ENCODE results near the gene DNLZ.

Gene DNLZ

DNA sequence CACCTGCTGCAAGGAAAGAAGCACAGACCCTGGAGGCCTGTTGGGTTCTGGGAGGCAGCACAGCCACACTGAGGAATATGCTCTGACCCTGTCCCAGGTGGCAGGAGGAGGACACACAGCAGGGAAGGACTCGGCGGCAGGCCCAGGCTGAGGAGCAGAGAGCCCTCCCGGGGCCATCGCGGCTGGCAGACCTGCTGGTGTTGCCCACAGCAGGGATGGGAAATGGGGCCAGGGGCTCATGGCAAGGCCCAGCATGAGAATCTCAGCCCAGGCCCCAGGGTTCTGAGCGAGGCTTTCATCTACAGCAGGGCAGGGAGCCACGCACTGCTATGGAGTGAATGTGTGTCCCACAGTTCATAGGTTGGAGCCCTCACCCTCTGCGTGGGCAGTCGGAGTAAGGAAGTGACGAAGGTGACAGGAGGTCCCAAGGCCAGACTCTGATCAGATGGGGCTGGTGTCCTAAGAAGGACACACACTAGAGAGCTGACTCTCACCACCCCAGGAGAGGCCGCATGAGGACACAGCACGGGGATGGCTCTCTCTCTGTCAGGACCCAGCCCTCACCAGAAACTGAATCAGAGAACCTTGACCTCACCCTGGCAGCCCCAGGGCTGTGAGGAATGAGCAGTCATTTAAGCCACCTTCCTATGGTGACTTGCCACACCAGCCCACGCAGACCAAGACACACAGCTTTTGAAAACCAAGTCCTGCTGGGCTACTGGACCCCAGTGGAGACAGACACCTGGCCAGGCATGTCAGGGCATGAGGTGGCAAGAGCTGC, 46.5 kb downstream of the DNLZ start:
- H3K4me1 ChIP-seq (ENCODE audit: control insufficient read depth in 1 of 2, insufficient read depth in 2 of 2, low read length in 2 of 2): no peaks in the 10 kb centered on the region
- no peak overlapping the region for H3K27ac ChIP-seq (ENCODE audit: low read length)
- H3K27me3 ChIP-seq (ENCODE audit: low read depth, low read length): no peaks in the 10 kb centered on the region
- H3K9me3 ChIP-seq (ENCODE audit: control insufficient read depth in 1 of 2, low read length in 2 of 2): peaks cover 0 to 7% of the 10 kb centered on the region in 2 donors
- no peak overlapping the region for H3K4me3 ChIP-seq (ENCODE audit: low read depth in 1 of 2, low read length in 2 of 2)
- H3K36me3 ChIP-seq (ENCODE audit: control insufficient read depth in 1 of 2, insufficient read depth in 2 of 2, low read length in 2 of 2): no peaks in the 10 kb centered on the region

DNA sequence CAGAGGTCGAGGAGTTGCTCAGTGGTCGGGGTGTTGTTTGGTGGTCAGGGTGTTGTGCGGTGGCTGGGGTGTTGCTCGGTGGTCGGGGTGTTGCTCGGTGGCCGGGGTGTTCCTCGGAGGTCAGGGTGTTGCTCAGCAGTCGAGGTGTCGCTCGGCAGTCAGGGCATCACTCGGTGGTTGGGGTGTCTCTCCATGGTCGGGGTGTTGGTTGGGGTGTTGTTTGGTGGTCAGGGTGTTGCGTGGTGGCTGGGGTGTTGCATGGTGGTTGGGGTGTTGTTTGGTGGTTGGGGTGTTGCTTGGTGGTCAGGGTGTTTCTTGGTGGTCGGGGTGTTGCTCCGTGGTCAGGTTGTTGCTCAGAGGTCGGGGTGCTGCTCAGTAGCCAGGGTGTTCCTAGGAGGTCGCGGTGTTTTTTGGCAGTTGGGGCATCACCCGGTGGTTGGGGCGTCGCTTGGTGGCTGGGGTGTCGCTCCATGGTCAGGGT, 47.2 kb downstream of the DNLZ start:
- Histone ChIP-seq H3K4me3 (ENCODE audit: low read depth in 1 of 2, low read length in 2 of 2) (no peak overlapping the region), H3K36me3 (ENCODE audit: control insufficient read depth in 1 of 2, insufficient read depth in 2 of 2, low read length in 2 of 2) (no peaks in the 10 kb centered on the region), H3K27ac (ENCODE audit: low read length) (no peak overlapping the region), H3K4me1 (ENCODE audit: control insufficient read depth in 1 of 2, insufficient read depth in 2 of 2, low read length in 2 of 2) (no peaks in the 10 kb centered on the region), H3K9me3 (ENCODE audit: control insufficient read depth in 1 of 2, low read length in 2 of 2) (peaks cover 0 to 6% of the 10 kb centered on the region in 2 donors), H3K27me3 (ENCODE audit: low read depth, low read length) (no peaks in the 10 kb centered on the region)

DNA sequence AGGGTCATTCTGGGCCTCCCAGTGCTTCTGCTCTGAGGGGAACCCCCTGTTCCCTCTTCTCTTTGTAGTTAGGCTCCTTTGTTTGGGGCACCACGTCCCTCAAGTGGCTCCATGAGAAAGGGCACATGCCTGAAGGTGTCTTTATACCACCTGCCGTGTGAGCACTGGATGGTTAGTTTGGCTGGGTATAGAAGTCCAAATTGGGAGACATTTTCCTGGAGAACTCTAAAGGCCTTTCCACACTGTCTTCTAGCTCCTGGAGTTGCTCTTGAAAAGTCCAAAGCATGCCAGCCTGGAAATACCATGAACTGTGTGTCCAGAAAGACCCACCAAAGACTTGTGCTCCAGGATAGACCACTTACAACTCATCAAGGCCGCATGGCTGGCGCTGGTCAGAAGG, 48.6 kb downstream of the DNLZ start:
- H3K27me3 ChIP-seq (ENCODE audit: low read depth, low read length): peaks cover 3% of the 10 kb centered on the region
- no peak overlapping the region for H3K27ac ChIP-seq (ENCODE audit: low read length)
- no peaks in the 10 kb centered on the region for H3K4me1 ChIP-seq (ENCODE audit: control insufficient read depth in 1 of 2, insufficient read depth in 2 of 2, low read length in 2 of 2)
- no peak overlapping the region for H3K4me3 ChIP-seq (ENCODE audit: low read depth in 1 of 2, low read length in 2 of 2)
- H3K36me3 ChIP-seq (ENCODE audit: control insufficient read depth in 1 of 2, insufficient read depth in 2 of 2, low read length in 2 of 2): no peaks in the 10 kb centered on the region
- H3K9me3 ChIP-seq (ENCODE audit: control insufficient read depth in 1 of 2, low read length in 2 of 2): peaks cover 0 to 5% of the 10 kb centered on the region in 2 donors

DNA sequence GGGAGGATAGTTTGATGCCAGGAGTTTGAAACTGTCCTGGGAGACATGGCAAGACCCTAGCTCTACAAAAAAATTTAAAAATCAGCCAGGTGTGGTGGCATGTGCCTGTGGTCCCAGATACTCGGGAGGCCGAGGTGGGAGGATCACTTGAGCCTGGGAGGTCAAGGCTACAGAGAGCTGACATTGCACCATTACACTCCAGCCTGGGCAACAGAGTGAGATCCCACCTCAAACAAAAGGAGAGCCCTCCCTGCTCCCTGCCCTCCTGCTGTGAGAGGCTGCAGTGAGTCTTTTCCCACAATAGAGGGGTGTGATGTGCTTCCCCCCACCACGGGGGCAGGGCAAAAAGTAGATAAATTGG, 49.5 kb downstream of the DNLZ start:
- Histone ChIP-seq H3K9me3 (ENCODE audit: control insufficient read depth in 1 of 2, low read length in 2 of 2) (peaks cover 0 to 5% of the 10 kb centered on the region in 2 donors), H3K4me3 (ENCODE audit: low read depth in 1 of 2, low read length in 2 of 2) (no peak overlapping the region), H3K36me3 (ENCODE audit: control insufficient read depth in 1 of 2, insufficient read depth in 2 of 2, low read length in 2 of 2) (no peaks in the 10 kb centered on the region), H3K27me3 (ENCODE audit: low read depth, low read length) (peaks cover 5% of the 10 kb centered on the region), H3K27ac (ENCODE audit: low read length) (no peak overlapping the region), H3K4me1 (ENCODE audit: control insufficient read depth in 1 of 2, insufficient read depth in 2 of 2, low read length in 2 of 2) (no peaks in the 10 kb centered on the region)

DNA sequence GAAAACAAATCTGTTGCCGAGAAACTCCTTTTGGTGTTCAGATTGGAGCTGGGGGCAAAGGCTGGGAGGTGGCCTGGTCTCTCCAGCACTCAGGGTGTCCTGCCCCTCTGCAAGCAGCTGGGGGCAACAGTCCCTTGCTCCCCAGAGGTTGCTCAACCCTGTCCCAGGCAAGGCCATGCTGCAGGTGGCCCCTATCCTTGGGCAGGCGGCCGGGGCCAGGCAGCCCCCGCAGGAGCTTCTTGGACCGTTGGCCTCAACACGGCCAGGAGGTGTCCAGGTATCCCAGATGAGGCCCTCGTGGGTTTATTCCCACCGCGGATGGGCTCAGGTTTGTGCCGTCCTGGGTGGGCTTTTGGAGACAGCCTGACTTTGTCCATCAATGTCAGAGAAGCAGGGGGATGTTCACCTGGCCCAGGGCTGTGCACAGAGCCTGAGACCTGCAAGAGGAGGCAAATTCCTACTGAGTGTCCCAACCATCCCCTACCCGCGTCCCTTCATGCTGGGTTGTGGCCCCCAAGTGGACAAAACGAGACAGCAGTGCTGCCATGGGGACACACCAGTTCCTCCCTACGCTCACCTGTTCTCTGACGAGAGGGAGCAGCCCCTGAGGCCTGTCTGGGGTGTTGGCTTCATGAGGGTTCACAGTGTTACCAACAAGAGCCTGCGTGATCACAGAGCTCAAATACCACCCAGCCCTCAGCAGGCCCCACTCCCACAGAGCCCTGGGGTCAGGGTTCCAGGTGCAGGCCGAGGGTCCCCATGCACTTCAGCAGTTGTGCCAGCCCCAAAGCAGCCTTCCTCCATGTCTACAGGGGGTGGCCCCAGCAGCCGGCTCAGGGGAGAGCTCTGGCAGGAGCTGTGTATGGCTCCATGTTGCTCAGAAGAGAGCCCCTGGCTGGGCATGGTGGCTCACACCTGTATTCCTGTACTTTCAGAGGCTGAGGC, 50.2 kb downstream of the DNLZ start:
- Histone ChIP-seq H3K27ac (ENCODE audit: low read length) (no peak overlapping the region), H3K36me3 (ENCODE audit: control insufficient read depth in 1 of 2, insufficient read depth in 2 of 2, low read length in 2 of 2) (no peaks in the 10 kb centered on the region), H3K27me3 (ENCODE audit: low read depth, low read length) (peaks cover 11% of the 10 kb centered on the region), H3K4me1 (ENCODE audit: control insufficient read depth in 1 of 2, insufficient read depth in 2 of 2, low read length in 2 of 2) (no peaks in the 10 kb centered on the region), H3K4me3 (ENCODE audit: low read depth in 1 of 2, low read length in 2 of 2) (no peak overlapping the region), H3K9me3 (ENCODE audit: control insufficient read depth in 1 of 2, low read length in 2 of 2) (peaks cover 0 to 5% of the 10 kb centered on the region in 2 donors)

DNA sequence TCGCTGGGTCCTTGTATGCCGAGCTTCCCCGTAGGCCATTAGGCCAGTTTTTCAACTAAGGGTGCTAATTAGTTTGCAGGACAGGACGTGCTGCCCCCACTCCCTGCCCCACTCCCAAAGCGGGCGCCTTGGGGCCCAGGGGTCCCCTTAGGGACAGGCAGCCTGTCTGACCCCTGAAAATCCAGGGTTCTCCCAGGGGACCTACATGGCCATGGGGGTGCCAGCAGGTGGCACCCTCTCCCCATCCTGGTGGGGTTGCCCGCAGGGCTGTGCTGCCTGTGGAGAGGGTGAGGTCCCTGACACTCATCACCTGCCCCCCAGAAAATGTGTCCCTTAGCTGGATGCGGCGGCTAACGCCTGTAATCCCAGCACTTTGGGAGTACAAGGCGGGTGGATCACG, 51.1 kb downstream of the DNLZ start:
- H3K27ac ChIP-seq (ENCODE audit: low read length): no peak overlapping the region
- H3K4me3 ChIP-seq (ENCODE audit: low read depth in 1 of 2, low read length in 2 of 2): no peak overlapping the region
- H3K4me1 ChIP-seq (ENCODE audit: control insufficient read depth in 1 of 2, insufficient read depth in 2 of 2, low read length in 2 of 2): no peaks in the 10 kb centered on the region
- peaks cover 15% of the 10 kb centered on the region for H3K27me3 ChIP-seq (ENCODE audit: low read depth, low read length)
- H3K9me3 ChIP-seq (ENCODE audit: control insufficient read depth in 1 of 2, low read length in 2 of 2): peaks cover 0 to 5% of the 10 kb centered on the region in 2 donors
- no peaks in the 10 kb centered on the region for H3K36me3 ChIP-seq (ENCODE audit: control insufficient read depth in 1 of 2, insufficient read depth in 2 of 2, low read length in 2 of 2)

DNA sequence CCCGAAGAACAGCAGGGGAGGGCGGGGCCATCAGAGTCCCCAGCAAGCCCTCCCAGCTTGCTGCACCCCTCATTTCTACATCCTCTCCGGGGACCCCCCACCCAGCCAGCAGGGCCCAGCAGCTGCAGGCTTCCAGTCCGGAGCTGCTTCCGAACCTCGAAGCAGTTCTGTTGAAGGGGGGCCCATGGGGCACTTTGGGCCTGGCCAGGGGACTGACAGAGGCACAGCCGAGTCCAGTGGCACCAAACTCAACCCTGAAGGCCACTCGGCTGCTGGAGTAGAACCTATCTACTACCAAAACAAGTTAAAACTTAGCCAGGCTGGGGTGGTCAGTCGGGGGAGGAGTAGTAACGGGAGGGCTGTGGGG, 51.6 kb downstream of the DNLZ start:
- Histone ChIP-seq H3K27ac (ENCODE audit: low read length) (no peak overlapping the region), H3K36me3 (ENCODE audit: control insufficient read depth in 1 of 2, insufficient read depth in 2 of 2, low read length in 2 of 2) (no peaks in the 10 kb centered on the region), H3K27me3 (ENCODE audit: low read depth, low read length) (peaks cover 15% of the 10 kb centered on the region)

DNA sequence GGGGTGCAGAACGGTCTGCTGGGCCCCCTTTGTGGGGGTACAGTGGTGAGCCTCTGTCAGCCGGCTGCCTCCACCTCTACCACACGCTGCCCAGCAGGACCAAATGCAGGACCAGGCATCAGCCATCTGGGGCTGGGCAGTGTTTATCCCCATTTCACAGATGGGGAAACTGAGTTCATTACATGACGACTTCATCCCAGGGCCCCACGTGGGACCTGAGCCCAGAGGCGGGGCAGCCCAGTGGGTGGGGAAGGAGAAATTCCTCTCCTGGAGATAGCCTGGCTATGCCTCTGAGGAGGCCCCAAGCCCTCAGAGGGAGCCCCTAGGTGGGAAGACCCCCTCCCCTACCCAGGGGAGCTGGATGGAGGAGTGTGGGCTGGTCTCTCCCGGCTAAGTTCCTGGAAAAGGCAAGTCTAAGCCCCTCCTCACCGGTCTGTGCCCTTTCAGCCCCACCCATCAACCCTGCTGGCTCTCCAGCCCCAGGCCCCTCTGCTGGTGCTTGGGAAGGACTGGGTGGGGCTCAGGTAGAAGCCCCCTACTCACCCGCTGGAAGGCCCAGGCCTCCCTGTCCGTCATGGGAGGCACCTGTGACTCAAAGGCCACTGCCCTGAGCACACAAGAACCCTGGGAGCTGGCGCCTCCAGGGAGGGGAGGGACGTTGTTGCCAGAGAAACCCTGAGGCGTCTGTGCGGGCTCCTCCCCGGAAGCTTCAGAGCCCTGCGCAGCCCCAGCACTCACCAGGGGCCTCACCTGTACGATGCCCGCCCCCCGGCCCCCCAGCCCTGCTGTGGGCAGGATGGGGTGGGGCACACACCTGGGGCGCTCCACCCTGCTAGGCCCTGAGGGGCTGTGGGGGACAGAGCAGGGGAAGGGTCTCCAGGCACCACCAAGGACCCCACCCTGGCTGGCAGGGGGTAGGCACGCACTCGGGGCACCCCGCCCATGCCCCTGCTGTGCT, 52.2 kb downstream of the DNLZ start:
- Histone ChIP-seq H3K27me3 (ENCODE audit: low read depth, low read length) (peaks cover 15% of the 10 kb centered on the region), H3K36me3 (ENCODE audit: control insufficient read depth in 1 of 2, insufficient read depth in 2 of 2, low read length in 2 of 2) (no peaks in the 10 kb centered on the region), H3K9me3 (ENCODE audit: control insufficient read depth in 1 of 2, low read length in 2 of 2) (peaks cover 0 to 5% of the 10 kb centered on the region in 2 donors), H3K4me3 (ENCODE audit: low read depth in 1 of 2, low read length in 2 of 2) (no peak overlapping the region), H3K27ac (ENCODE audit: low read length) (no peak overlapping the region), H3K4me1 (ENCODE audit: control insufficient read depth in 1 of 2, insufficient read depth in 2 of 2, low read length in 2 of 2) (no peaks in the 10 kb centered on the region)

More for the DNA sequence above, 51.6 kb downstream of the DNLZ start:
- Histone ChIP-seq H3K4me3 (ENCODE audit: low read depth in 1 of 2, low read length in 2 of 2) (no peak overlapping the region), H3K4me1 (ENCODE audit: control insufficient read depth in 1 of 2, insufficient read depth in 2 of 2, low read length in 2 of 2) (no peaks in the 10 kb centered on the region), H3K9me3 (ENCODE audit: control insufficient read depth in 1 of 2, low read length in 2 of 2) (peaks cover 0 to 5% of the 10 kb centered on the region in 2 donors)

DNA sequence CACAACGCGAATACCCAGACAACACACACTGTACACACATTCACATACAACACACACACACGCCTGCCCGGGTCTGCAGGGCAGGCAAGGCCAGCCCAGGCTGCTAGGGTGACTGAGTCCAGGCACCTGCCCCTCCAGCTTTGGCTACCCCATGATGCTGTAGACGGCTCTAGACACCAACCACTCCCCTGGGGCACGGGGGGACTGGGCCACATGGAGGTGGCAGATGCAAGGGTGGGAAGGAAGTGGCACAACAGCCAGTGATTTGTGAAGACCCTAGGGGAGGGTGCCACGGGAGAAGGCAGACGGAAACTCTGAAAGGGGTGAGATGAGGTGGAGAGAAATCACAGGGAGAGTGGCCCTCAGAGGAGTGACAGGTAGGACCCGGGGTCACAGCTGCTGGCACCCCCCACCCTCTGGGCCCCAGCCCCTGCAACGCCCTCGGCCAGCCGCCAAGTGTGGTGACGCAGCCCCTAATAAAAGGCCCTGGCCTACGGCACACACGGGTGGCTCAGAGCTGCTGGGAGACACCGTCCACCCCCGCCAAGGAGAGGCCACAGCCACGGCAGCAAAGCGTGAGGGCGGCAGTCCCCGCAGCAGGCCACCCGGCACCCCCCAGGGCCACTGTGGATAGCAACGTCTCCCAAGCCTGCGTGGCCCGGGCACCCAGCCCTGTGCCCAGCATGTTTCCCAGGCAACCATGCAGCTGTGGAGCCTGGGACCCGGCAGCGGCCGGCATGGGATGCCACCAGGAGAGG, 53.1 kb downstream of the DNLZ start:
- Histone ChIP-seq H3K4me3 (ENCODE audit: low read depth in 1 of 2, low read length in 2 of 2) (no peak overlapping the region), H3K4me1 (ENCODE audit: control insufficient read depth in 1 of 2, insufficient read depth in 2 of 2, low read length in 2 of 2) (no peaks in the 10 kb centered on the region), H3K9me3 (ENCODE audit: control insufficient read depth in 1 of 2, low read length in 2 of 2) (peaks cover 0 to 5% of the 10 kb centered on the region in 2 donors), H3K36me3 (ENCODE audit: control insufficient read depth in 1 of 2, insufficient read depth in 2 of 2, low read length in 2 of 2) (no peaks in the 10 kb centered on the region), H3K27me3 (ENCODE audit: low read depth, low read length) (peaks cover 15% of the 10 kb centered on the region), H3K27ac (ENCODE audit: low read length) (no peak overlapping the region)

DNA sequence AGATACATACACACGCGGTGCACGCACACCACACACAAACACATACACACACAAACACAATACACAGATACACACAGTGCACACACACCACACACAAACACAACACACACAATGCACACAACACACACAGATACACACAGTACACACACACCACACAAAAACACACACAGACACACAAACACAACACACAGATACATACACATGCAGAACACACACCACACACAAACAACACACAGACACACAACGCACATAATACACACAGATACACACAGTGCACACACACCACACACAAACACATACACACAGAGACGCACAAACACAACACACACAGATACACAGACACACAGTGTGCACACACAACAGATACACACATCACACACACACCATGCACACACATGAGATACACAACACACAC, 53.7 kb downstream of the DNLZ start:
- peaks cover 0 to 1% of the 10 kb centered on the region in 2 donors for H3K9me3 ChIP-seq (ENCODE audit: control insufficient read depth in 1 of 2, low read length in 2 of 2)
- peaks cover 15% of the 10 kb centered on the region for H3K27me3 ChIP-seq (ENCODE audit: low read depth, low read length)
- no peaks in the 10 kb centered on the region for H3K4me1 ChIP-seq (ENCODE audit: control insufficient read depth in 1 of 2, insufficient read depth in 2 of 2, low read length in 2 of 2)
- H3K4me3 ChIP-seq (ENCODE audit: low read depth in 1 of 2, low read length in 2 of 2): no peak overlapping the region
- H3K27ac ChIP-seq (ENCODE audit: low read length): no peak overlapping the region
- H3K36me3 ChIP-seq (ENCODE audit: control insufficient read depth in 1 of 2, insufficient read depth in 2 of 2, low read length in 2 of 2): no peaks in the 10 kb centered on the region
